Common myeloid progenitor, CD34-positive (primary cell): ENCODE data around the gene EEFSEC.
A peak's percentile ranks its signal among the peaks of the same experiment; 100 is the strongest.

ENCODE experiments used
- CTCF ChIA-PET: fragments of 350-600 bp; sonication (Branson Sonifier 250); formaldehyde crosslinking; loops from one replicate; lab custom pipeline; 2021; ENCODE audit warnings: antibody characterized with exemption; lab: Charles Lee
- POLR2A ChIA-PET: fragments of 350-600 bp; sonication (Branson Sonifier 250); formaldehyde crosslinking; loops from one replicate; lab custom pipeline; 2021; ENCODE audit warnings: antibody characterized with exemption; lab: Charles Lee
- DNase-seq, 3 donors: peaks; one replicate each; pipeline versions ENCODE4 v3.0.0 to v3.0.0-alpha.2; 2013
- H3K27ac ChIP-seq, 2 experiments: 1 replicate in 1 of 2; 2 replicates in 1 of 2; pipeline ENCODE4 v1.7.0; 2013; ENCODE audit warnings: inconsistent platforms in 2 of 2, low read length in 2 of 2, mild to moderate bottlenecking in 2 of 2, low read depth in 1 of 2, moderate library complexity in 1 of 2; ENCODE audit not compliant: severe bottlenecking in 2 of 2, insufficient read depth in 1 of 2, poor library complexity in 1 of 2
- H3K27me3 ChIP-seq, 5 experiments: replicated peaks in 2 of 5; 1 replicate in 3 of 5; 2 replicates in 2 of 5; pipeline versions ENCODE4 v1.6.1 to v1.7.0; 2013; ENCODE audit warnings: low read length in 4 of 5, mild to moderate bottlenecking in 2 of 5, moderate library complexity in 2 of 5, inconsistent platforms in 1 of 5; ENCODE audit not compliant: insufficient read depth in 5 of 5, control insufficient read depth in 4 of 5
- H3K36me3 ChIP-seq, 4 experiments: 1 replicate in 2 of 4; 2 replicates in 2 of 4; pipeline versions ENCODE4 v1.6.1 to v1.7.0; 2013; ENCODE audit warnings: low read length in 3 of 4, control low read depth in 1 of 4, mild to moderate bottlenecking in 1 of 4; ENCODE audit not compliant: control insufficient read depth in 4 of 4, insufficient read depth in 4 of 4
- H3K4me1 ChIP-seq, 4 experiments: 1 replicate in 3 of 4; 2 replicates in 1 of 4; pipeline versions ENCODE4 v1.6.1 to v1.7.1; 2013; ENCODE audit warnings: low read length in 3 of 4, mild to moderate bottlenecking in 3 of 4, control low read depth in 1 of 4, inconsistent platforms in 1 of 4, moderate library complexity in 1 of 4; ENCODE audit not compliant: control insufficient read depth in 4 of 4, insufficient read depth in 4 of 4; ENCODE audit errors: control extremely low read depth in 1 of 4
- H3K4me3 ChIP-seq, 7 experiments: 1 replicate in 4 of 7; 2 replicates in 3 of 7; pipeline versions ENCODE4 v1.5.1 to v1.7.0; 2013; ENCODE audit warnings: mild to moderate bottlenecking in 7 of 7, low read length in 6 of 7, moderate library complexity in 6 of 7, inconsistent platforms in 2 of 7, low read depth in 2 of 7, control low read depth in 1 of 7; ENCODE audit not compliant: insufficient read depth in 4 of 7, control insufficient read depth in 1 of 7; ENCODE audit errors: extremely low read depth in 1 of 7
- H3K9me3 ChIP-seq, 5 experiments: 1 replicate in 4 of 5; 2 replicates in 1 of 5; pipeline versions ENCODE4 v1.6.1 to v1.7.1; 2013; ENCODE audit warnings: low read length in 4 of 5, mild to moderate bottlenecking in 2 of 5, inconsistent platforms in 1 of 5, low read depth in 1 of 5, moderate library complexity in 1 of 5; ENCODE audit not compliant: control insufficient read depth in 4 of 5, insufficient read depth in 2 of 5; ENCODE audit errors: control extremely low read depth in 1 of 5
- WGBS: methylation state at CpG from one replicate; pipeline ENCODE4 v1.1.5; 2013; ENCODE audit not compliant: insufficient coverage; 5-methylcytosine and 5-hydroxymethylcytosine counted together

Gene EEFSEC

DNA sequence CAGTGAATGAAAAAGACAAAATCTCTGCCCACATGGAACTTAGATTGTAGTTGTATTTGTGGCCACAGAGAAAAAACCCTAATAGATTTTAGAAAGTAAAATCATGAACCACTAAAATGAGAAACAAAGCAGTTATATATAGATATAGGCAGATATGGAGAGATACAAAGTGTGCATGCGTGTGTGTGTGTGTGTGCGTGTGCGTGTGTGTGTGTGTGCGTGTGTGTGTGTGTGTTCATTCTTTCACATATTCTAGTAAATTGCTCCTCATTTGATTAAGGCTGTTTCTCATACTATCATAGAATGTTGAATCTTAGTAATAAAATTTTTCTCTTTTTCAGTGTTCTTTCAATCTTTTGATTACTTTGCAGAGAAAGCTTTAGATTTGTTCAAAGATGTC is 194.8 kb downstream of the EEFSEC start:
- no peak overlapping the region for H3K27ac ChIP-seq
- DNase-seq = peak in 1 of 3 donors; percentile 4
- no peaks in the 10 kb centered on the region for H3K9me3 ChIP-seq
- POLR2A ChIA-PET = interaction anchor here (0.7 kb wide), 1 partner anchor 194 kb away, joined by 3 read pairs; no protein-coding TSS in a partner anchor
- CTCF ChIA-PET = interaction anchor here (1.8 kb wide), 1 partner anchor 12 kb away, joined by 4 read pairs; no protein-coding TSS in a partner anchor
- H3K36me3 ChIP-seq = peaks cover 3 to 27% (median 15%) of the 10 kb centered on the region in 4 experiments
- H3K27me3 ChIP-seq = no peaks in the 10 kb centered on the region
- H3K4me3 ChIP-seq = no peak overlapping the region
- H3K4me1 ChIP-seq = peaks cover 0 to 9% (median 4%) of the 10 kb centered on the region in 4 experiments
- no CpG with 5 or more reads among the region's 4 CpGs for WGBS

DNA sequence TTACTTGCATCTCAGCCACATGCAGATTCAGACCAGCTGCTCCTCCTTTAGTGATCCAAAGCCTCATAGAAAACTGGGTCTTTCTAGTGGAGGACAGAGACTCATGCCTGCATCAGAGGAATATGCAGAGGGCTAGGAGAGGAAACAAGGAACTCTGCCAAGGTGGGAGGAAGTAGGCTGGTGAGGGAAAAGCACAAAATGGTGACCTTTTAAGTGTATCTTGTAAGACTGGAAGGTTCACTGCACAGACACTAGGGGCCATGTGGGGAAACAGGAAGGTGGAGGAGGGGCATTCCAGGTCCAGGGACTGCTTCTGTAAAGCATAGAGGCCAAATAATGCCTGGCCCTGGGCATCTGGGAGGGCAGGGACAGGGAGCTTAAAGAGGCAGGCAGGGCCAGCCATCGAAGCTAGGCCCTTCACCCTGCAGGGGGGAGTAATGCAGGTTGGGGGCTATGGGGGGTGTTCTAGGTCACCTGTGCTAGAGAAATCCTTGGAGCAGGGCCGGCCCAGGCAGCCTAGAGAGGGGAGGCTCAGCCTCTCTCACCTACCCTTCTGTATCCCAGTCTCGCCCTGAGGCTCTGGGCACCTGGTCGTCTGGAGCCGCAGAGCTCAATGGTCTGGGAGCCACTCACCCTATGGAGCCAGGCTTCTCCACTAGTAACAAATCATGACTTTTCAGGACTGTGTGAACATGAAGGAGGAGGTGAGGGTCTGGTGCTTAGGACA is 195.7 kb downstream of the EEFSEC start:
- Histone ChIP-seq H3K27ac (no peak overlapping the region), H3K4me1 (peaks cover 0 to 9% (median 4%) of the 10 kb centered on the region in 4 experiments), H3K36me3 (peaks cover 3 to 27% (median 15%) of the 10 kb centered on the region in 4 experiments), H3K4me3 (no peak overlapping the region), H3K27me3 (no peaks in the 10 kb centered on the region), H3K9me3 (no peaks in the 10 kb centered on the region)
- no CpG with 5 or more reads among the region's 5 CpGs for WGBS
- POLR2A ChIA-PET = no interaction called here
- CTCF ChIA-PET = interaction anchor here (1.8 kb wide), 1 partner anchor 12 kb away, joined by 4 read pairs; no protein-coding TSS in a partner anchor
- peak in 2 of 3 donors; percentile 19 to 30 for DNase-seq

DNA sequence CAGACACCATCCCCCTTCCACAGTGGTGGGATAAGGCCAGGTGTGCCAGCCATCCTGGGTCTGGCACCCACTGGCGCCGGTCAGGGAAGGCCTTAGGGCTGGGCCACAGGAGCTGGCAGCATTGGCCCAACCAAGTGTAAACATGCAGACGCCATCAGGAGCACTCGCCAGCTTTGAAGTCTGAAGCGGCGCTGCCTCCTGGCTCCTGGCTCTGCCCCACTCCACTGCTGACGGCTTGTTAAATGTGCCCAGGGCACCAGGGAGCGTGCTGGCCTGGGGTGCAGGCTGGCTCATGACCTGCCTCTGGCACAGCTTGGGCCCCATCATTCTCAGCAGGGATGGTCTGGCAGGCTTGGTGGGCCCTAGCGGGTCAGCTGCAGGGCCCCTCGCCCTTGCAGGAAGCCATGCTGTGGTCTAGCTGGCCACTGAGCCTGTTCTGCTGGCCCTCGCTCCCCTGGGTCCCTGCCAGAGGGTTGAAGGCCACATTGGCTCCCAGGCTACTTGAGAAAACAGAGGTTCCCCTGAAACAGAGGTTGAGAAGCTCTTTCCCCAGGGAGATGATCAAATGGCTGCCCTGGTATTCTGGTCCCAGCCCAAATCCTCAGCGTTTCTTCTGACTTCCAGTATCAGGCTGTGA is 196.8 kb downstream of the EEFSEC start:
- ChIA-PET CTCF (interaction anchor here (0.7 kb wide), 2 partner anchors 10 to 796 kb away, joined by 3 read pairs; no protein-coding TSS in a partner anchor), POLR2A (no interaction called here)
- H3K4me1 ChIP-seq = peaks cover 0 to 9% (median 4%) of the 10 kb centered on the region in 4 experiments
- peaks cover 3 to 27% (median 15%) of the 10 kb centered on the region in 4 experiments for H3K36me3 ChIP-seq
- DNase-seq = no peak
- no peaks in the 10 kb centered on the region for H3K9me3 ChIP-seq
- 97% methylated on average over 12 of the region's 12 CpGs for WGBS
- no peak overlapping the region for H3K27ac ChIP-seq
- no peaks in the 10 kb centered on the region for H3K27me3 ChIP-seq
- no peak overlapping the region for H3K4me3 ChIP-seq

DNA sequence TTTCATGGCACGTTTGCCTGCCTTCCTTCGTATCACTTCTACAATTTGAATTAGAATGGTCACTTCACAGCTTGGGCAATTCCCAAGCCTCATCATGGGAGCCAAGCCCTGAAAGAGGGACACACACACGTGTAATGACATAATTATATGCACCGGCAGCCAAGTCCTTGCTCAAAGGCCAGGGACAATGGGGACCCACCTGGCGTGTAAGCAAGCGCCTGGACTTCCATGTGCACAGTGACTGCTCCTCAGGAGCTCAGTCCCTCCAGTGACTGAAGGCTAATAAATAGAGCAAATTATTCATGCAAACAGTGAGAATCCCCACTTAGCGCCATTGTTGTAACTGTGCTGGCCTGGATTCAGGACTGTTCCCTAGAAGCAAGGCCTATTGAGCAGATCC is 198.3 kb downstream of the EEFSEC start:
- ChIA-PET CTCF (no interaction called here), POLR2A (no interaction called here)
- H3K4me1 ChIP-seq = peaks cover 0 to 9% (median 4%) of the 10 kb centered on the region in 4 experiments
- H3K27me3 ChIP-seq = no peaks in the 10 kb centered on the region
- H3K27ac ChIP-seq = no peak overlapping the region
- H3K36me3 ChIP-seq = peaks cover 3 to 20% (median 15%) of the 10 kb centered on the region in 4 experiments
- no peak overlapping the region for H3K4me3 ChIP-seq
- DNase-seq = no peak
- H3K9me3 ChIP-seq = no peaks in the 10 kb centered on the region
- 97% methylated on average over 7 of the region's 7 CpGs for WGBS

DNA sequence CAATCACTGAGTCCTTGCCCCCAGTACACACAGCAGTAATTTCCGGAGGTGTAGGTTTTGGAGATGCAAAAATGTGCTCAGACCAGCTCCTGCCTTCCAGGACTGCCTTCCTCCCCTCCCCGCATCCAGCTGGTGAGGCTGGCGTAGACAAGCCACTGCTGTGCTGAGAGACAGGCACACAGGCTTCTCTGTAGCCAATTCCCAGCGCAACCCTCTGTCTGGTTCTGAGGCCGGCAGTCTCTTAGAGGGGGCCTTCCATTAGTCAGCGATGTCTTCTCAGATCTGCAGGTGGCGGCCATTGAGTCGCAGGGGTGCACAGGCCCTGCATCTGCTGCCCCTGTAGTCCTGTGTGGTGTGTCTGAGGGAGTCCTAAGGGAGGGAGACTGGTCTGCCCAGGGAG is 199.0 kb downstream of the EEFSEC start:
- Histone ChIP-seq H3K4me3 (no peak overlapping the region), H3K4me1 (peaks cover 0 to 9% (median 4%) of the 10 kb centered on the region in 4 experiments), H3K9me3 (no peaks in the 10 kb centered on the region), H3K27me3 (no peaks in the 10 kb centered on the region), H3K27ac (no peak overlapping the region), H3K36me3 (peaks cover 3 to 20% (median 15%) of the 10 kb centered on the region in 4 experiments)
- CTCF ChIA-PET = no interaction called here
- DNase-seq = no peak
- POLR2A ChIA-PET = no interaction called here
- WGBS = 97% methylated on average over 6 of the region's 8 CpGs

DNA sequence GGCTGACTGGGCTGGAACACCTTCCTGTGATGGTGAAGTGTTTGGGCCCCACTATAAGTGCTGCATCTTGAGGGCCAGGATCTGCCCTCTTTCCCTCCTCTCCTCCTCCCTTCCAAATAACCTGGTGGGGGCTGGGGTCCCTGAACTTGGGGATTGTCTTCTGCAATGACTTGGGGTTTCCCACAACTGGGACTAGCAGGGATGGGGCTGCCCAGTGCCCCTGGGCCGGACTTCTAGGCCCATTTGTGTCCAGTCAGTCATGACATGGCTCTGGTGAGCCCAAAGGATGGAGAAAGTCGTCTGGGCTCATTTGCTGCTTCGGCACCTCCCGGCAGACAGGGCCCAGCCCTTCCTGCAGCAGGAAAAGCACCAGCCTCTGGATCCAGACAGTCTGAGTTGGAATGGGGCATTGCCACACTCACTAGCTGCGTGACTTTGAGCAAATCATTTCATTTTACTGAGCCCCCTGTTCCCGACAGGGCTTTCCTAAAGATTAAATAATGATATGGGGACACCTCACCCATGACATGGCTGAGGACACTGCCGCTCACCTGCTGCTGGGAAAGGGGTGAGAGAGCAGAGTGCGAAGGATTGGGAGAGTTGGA is 200.2 kb downstream of the EEFSEC start:
- no peak for DNase-seq
- no peak overlapping the region for H3K4me3 ChIP-seq
- ChIA-PET POLR2A (no interaction called here), CTCF (no interaction called here)
- H3K9me3 ChIP-seq = no peaks in the 10 kb centered on the region
- H3K27ac ChIP-seq = no peak overlapping the region
- no peaks in the 10 kb centered on the region for H3K27me3 ChIP-seq
- H3K4me1 ChIP-seq = peaks cover 0 to 8% (median 4%) of the 10 kb centered on the region in 4 experiments
- H3K36me3 ChIP-seq = peaks cover 3 to 26% (median 19%) of the 10 kb centered on the region in 4 experiments
- 97% methylated on average over 6 of the region's 8 CpGs for WGBS
